OCI-LY3 (cell line): Measurements from ENCODE around the gene GSE1.

ENCODE experiments used
- EZH2phosphoT487 ChIP-seq: fragments of 200-600 bp; shearing (Covaris generic); IDR thresholded peaks from 2 replicates; pipeline ENCODE4 v1.6.1; 2018; ENCODE audit warnings: antibody characterized with exemption, mixed run types, low read depth
- TF ChIP-seq, protein P1 (sequence below): fragments of 200-600, 300-600 bp; sonication (generic); IDR thresholded peaks from 2 replicates; pipeline ENCODE4 v1.5.1; 2014; ENCODE audit warnings: antibody characterized with exemption, low read length, low read depth

- TF ChIP-seq, protein P1, sequence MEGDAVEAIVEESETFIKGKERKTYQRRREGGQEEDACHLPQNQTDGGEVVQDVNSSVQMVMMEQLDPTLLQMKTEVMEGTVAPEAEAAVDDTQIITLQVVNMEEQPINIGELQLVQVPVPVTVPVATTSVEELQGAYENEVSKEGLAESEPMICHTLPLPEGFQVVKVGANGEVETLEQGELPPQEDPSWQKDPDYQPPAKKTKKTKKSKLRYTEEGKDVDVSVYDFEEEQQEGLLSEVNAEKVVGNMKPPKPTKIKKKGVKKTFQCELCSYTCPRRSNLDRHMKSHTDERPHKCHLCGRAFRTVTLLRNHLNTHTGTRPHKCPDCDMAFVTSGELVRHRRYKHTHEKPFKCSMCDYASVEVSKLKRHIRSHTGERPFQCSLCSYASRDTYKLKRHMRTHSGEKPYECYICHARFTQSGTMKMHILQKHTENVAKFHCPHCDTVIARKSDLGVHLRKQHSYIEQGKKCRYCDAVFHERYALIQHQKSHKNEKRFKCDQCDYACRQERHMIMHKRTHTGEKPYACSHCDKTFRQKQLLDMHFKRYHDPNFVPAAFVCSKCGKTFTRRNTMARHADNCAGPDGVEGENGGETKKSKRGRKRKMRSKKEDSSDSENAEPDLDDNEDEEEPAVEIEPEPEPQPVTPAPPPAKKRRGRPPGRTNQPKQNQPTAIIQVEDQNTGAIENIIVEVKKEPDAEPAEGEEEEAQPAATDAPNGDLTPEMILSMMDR = no peak
- TF ChIP-seq EZH2phosphoT487 = no peak
Measured at GRCh38 chr16:85674828-85675227, 61.7 kb downstream of the GSE1 start.
